ENCODE data around the gene XNDC1N.
"Not testable (repeated sequence)": the region's sequence is repeated elsewhere in the genome, so short reads cannot be mapped to it uniquely, and the experiment has no call there.

DNA sequence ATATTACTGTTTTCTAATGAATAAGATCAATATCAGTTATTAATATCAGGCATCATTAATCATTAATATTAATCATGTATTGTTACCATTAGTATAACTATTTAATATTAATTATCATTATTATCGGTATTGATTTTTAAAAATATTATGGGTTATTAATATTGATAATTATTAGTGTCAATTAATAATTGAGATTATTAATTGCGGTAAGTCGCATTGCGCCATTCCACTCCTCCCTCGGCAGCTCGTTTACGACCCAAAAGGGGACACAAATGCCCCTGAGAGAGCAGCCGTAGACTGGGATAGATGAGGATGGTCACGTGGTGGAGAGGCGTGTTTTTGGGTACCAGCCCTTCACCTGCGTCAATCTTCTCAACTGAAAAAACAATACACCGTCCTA lies 42.6 kb downstream of the XNDC1N start:
- TF ChIP-seq, protein P1, sequence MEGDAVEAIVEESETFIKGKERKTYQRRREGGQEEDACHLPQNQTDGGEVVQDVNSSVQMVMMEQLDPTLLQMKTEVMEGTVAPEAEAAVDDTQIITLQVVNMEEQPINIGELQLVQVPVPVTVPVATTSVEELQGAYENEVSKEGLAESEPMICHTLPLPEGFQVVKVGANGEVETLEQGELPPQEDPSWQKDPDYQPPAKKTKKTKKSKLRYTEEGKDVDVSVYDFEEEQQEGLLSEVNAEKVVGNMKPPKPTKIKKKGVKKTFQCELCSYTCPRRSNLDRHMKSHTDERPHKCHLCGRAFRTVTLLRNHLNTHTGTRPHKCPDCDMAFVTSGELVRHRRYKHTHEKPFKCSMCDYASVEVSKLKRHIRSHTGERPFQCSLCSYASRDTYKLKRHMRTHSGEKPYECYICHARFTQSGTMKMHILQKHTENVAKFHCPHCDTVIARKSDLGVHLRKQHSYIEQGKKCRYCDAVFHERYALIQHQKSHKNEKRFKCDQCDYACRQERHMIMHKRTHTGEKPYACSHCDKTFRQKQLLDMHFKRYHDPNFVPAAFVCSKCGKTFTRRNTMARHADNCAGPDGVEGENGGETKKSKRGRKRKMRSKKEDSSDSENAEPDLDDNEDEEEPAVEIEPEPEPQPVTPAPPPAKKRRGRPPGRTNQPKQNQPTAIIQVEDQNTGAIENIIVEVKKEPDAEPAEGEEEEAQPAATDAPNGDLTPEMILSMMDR (conservative IDR thresholded peaks at IDR 0.05; ENCODE audit: low read depth, low read length), result not testable (repeated sequence)
- not testable (repeated sequence) for TF ChIP-seq EZH2 (IDR thresholded peaks at IDR 0.05; ENCODE audit: borderline replicate concordance, low read depth, low read length, poor library complexity, severe bottlenecking)

Measured in A673 (cell line).